HG03060 (cell line): ENCODE results near the gene SLX4.

Experiments
- ATAC-seq: cut with Tn5 transposase; IDR thresholded peaks from one replicate; pipeline ENCODE4 v1.9.1; 2021; ENCODE audit warnings: low read depth, moderate number of reproducible peaks; ENCODE audit not compliant: unreplicated experiment

Gene SLX4

DNA sequence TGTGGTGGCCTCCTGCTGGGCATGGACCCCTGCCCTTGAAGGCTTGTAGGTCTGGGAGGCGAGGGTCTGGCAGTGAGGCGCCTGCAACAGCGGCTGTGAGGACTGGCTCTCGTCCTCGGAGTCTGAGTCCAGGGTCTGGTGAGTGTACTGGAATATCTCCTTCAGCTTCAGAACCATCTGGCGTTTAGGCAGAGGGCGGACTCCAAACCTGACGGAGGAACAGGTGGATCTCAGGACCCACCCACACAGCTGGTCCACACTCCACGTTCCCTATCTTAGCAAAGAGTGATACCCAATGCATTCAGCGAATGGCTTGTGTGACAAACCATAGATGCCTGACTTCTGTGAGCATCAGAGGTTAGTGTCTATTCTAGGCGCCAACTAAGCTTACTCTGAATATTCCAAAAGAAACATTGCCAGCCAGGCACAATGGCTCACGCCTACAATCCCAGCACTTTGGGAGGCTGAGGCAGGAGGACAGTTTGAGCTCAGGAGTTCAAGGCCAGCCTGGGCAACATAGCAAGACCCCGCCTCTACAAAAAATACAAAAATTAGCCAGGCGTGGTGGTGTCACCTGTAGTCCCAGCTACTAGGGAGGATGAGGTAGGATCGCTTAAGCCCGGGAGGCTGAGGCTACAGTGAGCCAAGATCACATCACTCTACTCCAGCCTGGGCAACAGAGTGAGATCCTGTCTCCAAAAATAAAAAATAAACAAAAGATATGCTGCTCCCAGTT is 27.9 kb downstream of the SLX4 start:
- no peak for ATAC-seq

GRCh38 chr16:3582276-3583165 is 28.9 kb downstream of the SLX4 start:
- no peak for ATAC-seq

GRCh38 chr16:3581392-3581791 is 30.0 kb downstream of the SLX4 start:
- no peak for ATAC-seq

DNA sequence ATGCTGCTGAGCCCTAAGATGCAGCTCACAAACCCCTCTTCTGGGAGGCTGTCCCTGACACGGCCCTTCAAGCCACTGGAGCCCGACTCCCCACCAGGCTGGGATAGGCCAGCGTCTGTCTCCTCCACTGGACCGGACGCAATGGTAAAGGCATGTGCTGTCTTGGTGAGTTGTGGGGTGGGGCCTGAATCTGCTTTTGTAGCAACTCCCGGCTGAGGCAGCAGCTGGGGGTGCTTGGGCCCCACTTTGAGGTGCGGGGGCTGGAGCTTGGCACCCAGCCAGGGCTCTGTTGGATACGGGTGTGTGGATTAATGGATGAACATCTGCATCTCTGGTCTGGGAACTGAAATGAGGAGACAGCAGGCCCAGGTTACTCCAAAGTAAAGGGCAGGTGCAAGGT is 30.7 kb downstream of the SLX4 start:
- ATAC-seq, result no peak

DNA sequence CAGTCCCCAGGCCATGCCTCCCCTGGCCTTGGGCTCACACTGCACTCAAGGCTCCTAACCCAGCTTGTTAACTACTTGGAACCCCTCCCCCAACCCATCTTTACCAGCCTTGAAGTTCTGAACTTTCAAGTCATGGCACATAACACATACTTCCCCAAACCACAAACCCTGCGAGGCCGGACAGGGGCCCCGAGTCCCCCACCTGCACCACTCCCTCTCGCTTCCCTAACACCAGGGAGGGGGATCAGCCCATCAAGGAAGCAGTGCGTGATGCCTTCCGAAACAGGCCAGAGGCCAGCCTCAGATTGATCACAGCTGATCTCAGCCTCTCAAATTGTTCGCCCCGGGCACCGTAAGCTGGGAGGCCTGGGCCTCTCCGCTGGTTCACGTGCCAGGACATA is 31.2 kb downstream of the SLX4 start:
- no peak for ATAC-seq

DNA sequence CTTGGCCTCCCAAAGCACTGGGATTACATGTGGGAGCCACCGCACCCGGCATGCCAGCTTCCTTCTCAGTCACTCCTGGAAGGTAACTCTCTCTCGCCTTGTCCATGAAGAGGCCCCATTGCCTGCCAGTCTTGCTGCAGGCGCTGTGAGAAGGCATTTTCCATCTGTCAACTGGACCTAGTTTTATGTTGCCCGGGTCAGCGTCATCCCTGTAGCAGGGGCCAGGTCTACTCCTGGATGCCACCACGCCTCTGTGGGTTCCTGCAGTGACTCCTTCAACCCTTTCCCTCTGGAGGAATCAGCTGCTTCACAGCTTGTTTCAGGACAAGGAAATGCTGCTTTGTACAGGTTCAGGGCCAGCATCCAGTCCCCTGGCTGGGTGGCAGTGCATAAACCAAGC is 31.6 kb downstream of the SLX4 start:
- no peak for ATAC-seq

DNA sequence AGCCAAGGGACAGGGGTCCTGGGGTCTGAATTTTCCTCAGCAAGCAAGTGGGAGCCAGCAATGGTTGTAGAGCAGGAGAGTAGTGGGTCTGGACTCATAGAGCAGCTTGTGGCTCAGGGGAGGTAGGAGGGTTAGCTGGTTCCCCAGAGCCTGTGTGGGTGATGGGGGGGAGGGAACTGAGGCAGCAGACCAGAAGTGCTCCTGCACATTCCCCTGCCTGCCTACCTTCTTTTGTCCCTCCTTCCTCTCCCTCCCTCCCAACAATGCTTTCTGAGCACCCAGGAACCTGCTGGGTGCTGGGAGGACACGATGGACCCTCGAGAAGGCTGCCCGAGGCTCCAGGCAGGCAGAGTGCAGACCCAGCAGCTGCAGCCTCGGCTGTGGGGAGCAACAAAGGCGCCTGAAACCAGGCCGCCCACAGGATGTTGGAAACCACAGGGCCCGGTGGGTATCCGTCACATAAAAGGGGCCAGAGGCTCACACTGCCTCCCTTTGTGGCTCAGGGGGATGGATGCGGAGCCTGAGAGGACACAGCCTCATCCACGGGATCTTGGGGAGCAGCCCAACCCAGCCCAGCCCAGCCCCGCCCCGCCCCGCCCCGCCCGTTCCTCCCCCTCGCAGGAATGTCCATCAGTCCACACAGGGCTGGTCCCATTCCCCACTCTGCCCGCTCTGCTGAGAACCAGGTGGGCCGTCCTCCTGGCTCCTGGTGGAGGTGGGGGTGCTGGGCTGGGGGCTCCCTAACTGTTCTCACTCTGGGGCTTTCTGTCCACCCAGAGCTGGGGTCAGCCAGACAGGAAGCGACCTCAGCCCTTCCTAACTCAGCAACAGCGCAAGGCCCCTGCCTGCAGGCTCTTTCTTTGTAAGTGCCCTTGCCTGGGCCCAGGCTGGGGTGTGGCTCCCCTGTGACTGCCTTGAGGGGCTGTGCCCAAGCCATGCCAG is 32.5 kb downstream of the SLX4 start:
- no peak for ATAC-seq

DNA sequence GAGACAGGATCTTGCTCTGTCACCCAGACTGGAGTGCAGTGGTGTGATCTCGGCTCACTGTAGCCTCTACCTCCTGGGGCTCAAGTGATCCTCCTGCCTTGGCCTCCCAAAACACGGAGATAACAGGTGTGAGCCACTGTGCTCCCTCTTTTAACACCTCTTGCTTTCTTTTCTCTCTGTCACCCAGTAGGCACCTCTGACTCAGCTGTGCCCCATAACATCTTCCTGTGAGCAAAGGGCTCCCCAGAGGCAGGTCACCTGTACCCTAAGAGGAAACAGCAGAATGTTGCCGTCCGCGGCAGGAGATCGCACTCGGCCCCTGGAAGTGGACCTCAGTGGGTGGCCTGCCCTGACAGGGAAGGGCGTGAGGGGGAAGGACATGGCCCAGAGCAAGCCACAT is 33.3 kb downstream of the SLX4 start:
- no peak for ATAC-seq

DNA sequence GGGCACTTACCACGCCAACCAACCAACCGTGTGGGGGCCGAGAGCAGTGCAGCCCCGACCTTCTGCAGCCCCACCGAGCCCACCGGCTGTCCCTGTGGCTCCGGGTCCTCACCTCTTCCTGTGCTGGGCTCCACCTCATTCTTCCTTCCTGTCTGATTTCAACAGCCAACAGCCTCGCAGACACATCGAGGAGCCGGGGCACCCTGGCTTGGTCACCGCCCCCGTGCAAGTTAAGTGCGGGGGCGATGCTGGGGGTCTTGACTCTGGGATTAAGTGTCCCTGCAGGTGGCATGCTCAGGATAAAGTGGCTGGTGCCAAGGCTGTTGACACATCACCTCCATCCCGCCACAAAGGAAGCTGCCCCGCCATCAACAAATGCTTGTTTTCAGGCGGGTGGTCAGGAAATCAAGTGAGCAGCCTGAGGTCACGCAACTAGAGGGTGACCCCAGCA is 34.1 kb downstream of the SLX4 start, which contains the start of gene NLRC3:
Gene NLRC3 (minus strand): TSS at position 102 of the 451 bp plus-strand sequence. CDS start 12,367 bp downstream, outside the sequence.
- ATAC-seq, result no peak

DNA sequence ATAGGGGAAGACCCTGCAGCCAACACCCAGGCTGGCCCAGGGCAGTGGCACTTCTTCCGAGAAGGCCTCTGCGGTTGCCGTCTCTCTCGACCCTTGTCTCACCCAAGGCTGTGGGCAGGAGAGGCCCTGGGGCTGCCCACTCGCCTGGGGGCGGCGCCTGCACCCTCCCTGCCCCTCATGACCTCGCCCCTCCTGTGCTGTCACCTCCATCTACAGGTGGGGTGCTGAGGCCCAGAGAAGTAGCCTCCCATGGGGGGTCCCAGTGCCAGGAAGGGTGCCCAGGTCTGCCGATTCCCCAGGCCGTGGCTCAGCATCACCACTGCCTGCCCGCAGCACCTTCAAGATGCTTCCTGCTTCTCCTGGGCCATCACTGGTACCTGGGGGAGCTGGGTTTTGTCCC is 35.2 kb downstream of the SLX4 start:
- no peak for ATAC-seq

DNA sequence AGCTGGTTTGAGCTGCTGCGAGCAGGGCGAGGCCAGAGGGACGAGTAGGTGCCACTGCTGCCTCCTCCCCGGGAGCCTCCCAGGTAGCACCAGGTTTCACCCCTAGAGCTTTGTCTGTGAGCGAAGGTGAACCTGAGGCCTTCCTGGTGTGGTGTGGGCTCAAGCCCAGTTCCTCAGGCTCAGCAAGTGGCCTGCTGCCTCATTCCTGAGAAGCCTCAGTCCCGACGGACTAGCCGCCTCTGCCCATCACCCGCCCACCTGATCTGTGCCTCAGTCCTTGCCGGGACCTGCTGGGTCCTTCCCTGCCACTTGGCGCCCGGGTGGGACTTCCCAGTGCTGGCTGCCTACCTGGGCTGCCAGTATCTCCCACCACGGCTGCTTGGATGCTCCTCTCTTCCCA is 35.9 kb downstream of the SLX4 start:
- ATAC-seq, result no peak

DNA sequence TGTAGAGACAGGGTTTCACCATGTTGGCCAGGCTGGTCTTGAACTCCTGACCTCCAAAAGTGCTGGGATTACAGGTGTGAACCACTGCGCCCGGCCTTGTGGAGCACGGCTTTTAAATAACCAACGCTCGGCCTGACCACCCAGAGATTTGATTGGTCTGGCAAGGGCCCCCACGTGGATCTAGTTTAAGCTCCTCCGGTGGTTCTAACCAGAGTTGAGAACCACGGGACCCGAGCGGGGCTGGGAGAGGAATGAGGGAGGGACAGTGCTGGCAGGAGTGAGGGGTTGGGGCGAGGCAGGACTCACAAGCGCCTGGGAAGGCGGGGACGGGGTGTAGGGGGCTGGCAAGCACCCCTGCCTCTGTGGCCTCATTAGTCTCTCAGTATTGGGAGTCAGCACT is 37.2 kb downstream of the SLX4 start:
- no peak for ATAC-seq

- no peak for ATAC-seq
Observed at GRCh38 chr16:3573146-3573815, 38.1 kb downstream of the SLX4 start.

DNA sequence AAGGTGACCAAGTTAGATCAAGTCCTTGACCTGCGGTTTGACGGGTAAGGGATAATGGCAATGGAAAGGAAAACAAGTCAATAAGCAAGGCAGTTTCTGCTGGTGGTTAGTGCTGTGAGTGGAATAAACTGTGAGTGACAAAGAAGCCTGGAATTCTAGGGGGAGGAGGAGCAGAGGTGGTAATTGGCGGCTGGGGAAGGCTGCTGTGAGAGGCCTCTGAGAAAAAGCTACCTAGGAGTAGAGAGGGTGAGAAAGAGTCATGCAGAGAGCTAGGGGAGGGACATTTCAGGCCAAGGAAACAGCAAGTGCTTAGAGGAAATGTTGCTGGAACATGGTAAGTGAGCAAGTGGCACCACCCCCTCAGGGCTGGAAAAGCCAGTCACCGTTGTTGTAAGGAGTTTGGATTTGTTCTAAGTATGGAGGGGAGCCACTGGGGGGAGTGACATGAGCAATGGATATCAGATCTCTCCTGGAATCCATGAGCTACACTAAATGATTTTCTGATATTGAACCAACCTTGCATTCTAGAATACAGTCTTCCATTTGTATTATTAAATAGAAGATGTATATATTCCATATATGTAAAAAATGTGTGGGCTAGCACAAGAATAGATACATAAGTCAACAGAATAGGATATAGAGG is 40.9 kb downstream of the SLX4 start:
- ATAC-seq, result no peak

GRCh38 chr16:3569851-3570250 is 41.6 kb downstream of the SLX4 start:
- ATAC-seq, result no peak

DNA sequence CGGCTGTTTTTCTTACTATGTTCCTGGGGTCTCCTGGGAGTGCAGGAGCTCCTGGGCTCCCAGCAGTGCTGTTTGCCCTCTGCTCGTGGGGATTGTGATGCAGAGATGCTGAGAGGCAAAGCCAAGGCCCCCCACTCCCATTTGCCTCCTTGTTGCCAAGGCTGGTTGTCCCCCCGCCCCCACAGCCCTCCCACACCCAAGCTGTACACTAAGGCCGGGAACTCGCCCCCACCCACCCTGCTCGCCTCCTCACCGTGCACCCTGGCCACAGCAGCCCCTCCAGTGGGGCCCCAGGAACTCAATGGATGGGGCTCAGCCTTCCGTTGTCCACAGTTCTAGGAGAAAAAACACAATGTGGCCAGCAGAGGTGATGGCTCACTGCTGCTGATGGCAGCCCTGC is 44.4 kb downstream of the SLX4 start:
- no peak for ATAC-seq

GRCh38 chr16:3564889-3565141 is 46.6 kb downstream of the SLX4 start:
- ATAC-seq, result no peak

GRCh38 chr16:3564130-3564888 is 47.1 kb downstream of the SLX4 start:
- no peak for ATAC-seq

GRCh38 chr16:3562914-3563480 is 48.4 kb downstream of the SLX4 start:
- ATAC-seq, result no peak
